ENCODE data around the gene ENKD1. TPM values are rescaled to one million over a fixed set of nuclear protein-coding genes. Genes with fewer than 3 reads are reported as not detected.

The ENKD1 gene
- total and polyA plus RNA-seq, 10 of the 15 experiments (the other 5 are each of a cell fraction or from before 2014, with no cell fraction given) = 0.19 to 8.1 (median 2.8) TPM

- no peak for TF ChIP-seq POU2F2 (IDR thresholded peaks at IDR 0.05; ENCODE audit: borderline replicate concordance, low read depth, low read length)
- no peak for TF ChIP-seq PKNOX1 (IDR thresholded peaks at IDR 0.05)
- no peak for TF ChIP-seq ZNF687 (IDR thresholded peaks at IDR 0.05)
- TF ChIP-seq POLR2AphosphoS5 (IDR thresholded peaks at IDR 0.05; ENCODE audit: low read length) = no peak
- no peak for TF ChIP-seq TCF12 (IDR thresholded peaks at IDR 0.05; ENCODE audit: low read depth, low read length)
- no peak for TF ChIP-seq TCF3 (IDR thresholded peaks at IDR 0.05; ENCODE audit: borderline replicate concordance, insufficient read depth, low read depth, low read length)
- TF ChIP-seq PAX8 (IDR thresholded peaks at IDR 0.05) = no peak
These were observed 47.2 kb upstream of the ENKD1 start (continued) for GRCh38 chr16:67713647-67714273.

Data from GM12878 (cell line).